HG03521 (cell line): ENCODE results near the gene TBC1D17.
"Not testable (repeated sequence)": the region's sequence is repeated elsewhere in the genome, so short reads cannot be mapped to it uniquely, and the experiment has no call there.

ENCODE experiments used
- ATAC-seq: cut with Tn5 transposase; IDR thresholded peaks from one replicate; pipeline ENCODE4 v1.9.1; 2021; ENCODE audit warnings: mild to moderate bottlenecking, moderate library complexity; ENCODE audit not compliant: unreplicated experiment

TBC1D17 gene

GRCh38 chr19:49916839-49917733 is 39.6 kb downstream of the TBC1D17 start:
- no peak for ATAC-seq

GRCh38 chr19:49918089-49918488 is 40.6 kb downstream of the TBC1D17 start:
- no peak for ATAC-seq

GRCh38 chr19:49920624-49921363 is 43.3 kb downstream of the TBC1D17 start:
- no peak for ATAC-seq

- no peak for ATAC-seq
These were observed 44.6 kb downstream of the TBC1D17 start for GRCh38 chr19:49921871-49922795.

GRCh38 chr19:49923055-49924003 is 45.8 kb downstream of the TBC1D17 start:
- ATAC-seq, result no peak

GRCh38 chr19:49924004-49924880 is 46.7 kb downstream of the TBC1D17 start:
- no peak for ATAC-seq

- not testable (repeated sequence) for ATAC-seq
These were observed 47.3 kb downstream of the TBC1D17 start for GRCh38 chr19:49924881-49925210.

GRCh38 chr19:49925486-49925885 is 48.0 kb downstream of the TBC1D17 start:
- ATAC-seq, result no peak

- ATAC-seq, result no peak
These were observed 49.0 kb downstream of the TBC1D17 start for GRCh38 chr19:49926515-49926914.

GRCh38 chr19:49927526-49928264 is 50.2 kb downstream of the TBC1D17 start:
- ATAC-seq, result no peak

- peak; percentile 39 for ATAC-seq
These were observed 51.7 kb downstream of the TBC1D17 start, which contains the start of the genes ATF5 and NUP62 for GRCh38 chr19:49929121-49929610. TSS of gene ATF5 (plus strand) at chr19:49929205. CDS start at chr19:49930851, 1,646 bp downstream. TSS of gene NUP62 (minus strand) at chr19:49929504. CDS start at chr19:49909807, 19,697 bp downstream.

- ATAC-seq, result peak; percentile 66
These were observed 52.3 kb downstream of the TBC1D17 start for GRCh38 chr19:49929611-49930482.

- ATAC-seq, result no peak
These were observed 53.0 kb downstream of the TBC1D17 start for GRCh38 chr19:49930483-49931011.

- ATAC-seq, result no peak
These were observed 54.0 kb downstream of the TBC1D17 start for GRCh38 chr19:49931293-49932040.

GRCh38 chr19:49932041-49932451 is 54.5 kb downstream of the TBC1D17 start:
- no peak for ATAC-seq

GRCh38 chr19:49932731-49933131 is 55.2 kb downstream of the TBC1D17 start:
- no peak for ATAC-seq
